ENCODE results near the gene STRADB.
A peak's percentile ranks its signal among the peaks of the same experiment; 100 is the strongest.

Gene STRADB

GRCh38 chr2:201401815-201402214 is 49.7 kb upstream of the STRADB start (continued):
- TF ChIP-seq ZNF174 (tag by site-specific recombination; IDR thresholded peaks at IDR 0.05) (no peak), ZBTB48 (tag by site-specific recombination; IDR thresholded peaks at IDR 0.05) (no peak), ZNF560 (tag by site-specific recombination; IDR thresholded peaks at IDR 0.05; ENCODE audit: borderline replicate concordance) (no peak), ZNF530 (tag by site-specific recombination; IDR thresholded peaks at IDR 0.05; ENCODE audit: low read depth) (no peak), SP2 (tag by site-specific recombination; IDR thresholded peaks at IDR 0.05) (no peak), ZNF843 (tag by site-specific recombination; IDR thresholded peaks at IDR 0.05) (peak; percentile 91), SP7 (tag by site-specific recombination; IDR thresholded peaks at IDR 0.05) (peak; percentile 92), ZBTB44 (tag by site-specific recombination; IDR thresholded peaks at IDR 0.05) (no peak), ZNF514 (tag by site-specific recombination; IDR thresholded peaks at IDR 0.05) (no peak), ZNF561 (tag by site-specific recombination; IDR thresholded peaks at IDR 0.05; ENCODE audit: borderline replicate concordance) (no peak), ZNF148 (tag by site-specific recombination; IDR thresholded peaks at IDR 0.05; ENCODE audit: borderline replicate concordance) (no peak), ZSCAN4 (tag by site-specific recombination; IDR thresholded peaks at IDR 0.05) (no peak), MZF1 (tag by site-specific recombination; IDR thresholded peaks at IDR 0.05; ENCODE audit: borderline replicate concordance) (no peak), KLF10 (tag by site-specific recombination; IDR thresholded peaks at IDR 0.05) (0 out of 2 replicates have a peak, but pooled peaks have one; percentile 53), EGR2 (tag by site-specific recombination; IDR thresholded peaks at IDR 0.05; ENCODE audit: low read depth) (no peak), ZBTB1 (tag by site-specific recombination; IDR thresholded peaks at IDR 0.05) (0 out of 2 replicates have a peak, but pooled peaks have one; percentile 27), ZNF677 (tag by site-specific recombination; IDR thresholded peaks at IDR 0.05) (no peak), ZNF660 (tag by site-specific recombination; IDR thresholded peaks at IDR 0.05) (no peak), BCL6B (tag by site-specific recombination; IDR thresholded peaks at IDR 0.05) (no peak), PRDM6 (tag by site-specific recombination; IDR thresholded peaks at IDR 0.05) (peak; percentile 91), SCRT2 (tag by site-specific recombination; IDR thresholded peaks at IDR 0.05) (no peak), ZNF473 (tag by site-specific recombination; IDR thresholded peaks at IDR 0.05) (no peak), BCL11A (tag by site-specific recombination; IDR thresholded peaks at IDR 0.05; ENCODE audit: low read depth) (peak; percentile 50; the same call in 1 of the 2 replicates), ZEB2 (tag by site-specific recombination; IDR thresholded peaks at IDR 0.05) (0 out of 2 replicates have a peak, but pooled peaks have one; percentile 16), ZNF239 (tag by site-specific recombination; IDR thresholded peaks at IDR 0.05) (no peak), ZBTB21 (tag by site-specific recombination; IDR thresholded peaks at IDR 0.05) (no peak), SETDB1 (IDR thresholded peaks at IDR 0.05; ENCODE audit: insufficient read length, low read length) (no peak), HOXA7 (CRISPR knock-in tag; IDR thresholded peaks at IDR 0.05; ENCODE audit: borderline replicate concordance) (no peak), ZNF488 (tag by site-specific recombination; IDR thresholded peaks at IDR 0.05) (no peak), KLF8 (tag by site-specific recombination; IDR thresholded peaks at IDR 0.05) (0 out of 2 replicates have a peak, but pooled peaks have one; percentile 28), ZSCAN30 (tag by site-specific recombination; IDR thresholded peaks at IDR 0.05) (no peak), BCL11B (tag by site-specific recombination; IDR thresholded peaks at IDR 0.05; ENCODE audit: low read depth) (peak; percentile 87)
